IMR-90 (cell line): ENCODE data around the gene FAM98B. TPM values are rescaled to one million over a fixed set of nuclear protein-coding genes. Genes with fewer than 3 reads are reported as not detected.

ENCODE experiments used
- ATAC-seq: fragments of 200-7000 bp; cut with Tn5 transposase; 2 replicates; pipeline ENCODE4 v1.9.1; 2020; ENCODE audit warnings: low read depth, mild to moderate bottlenecking, moderate library complexity
- BruUV-seq: library from RNA; stranded (reverse); fragments of 400-500 nt; replicated peaks from 2 replicates; lab custom pipeline; 2021; lab: Mats Ljungman, UMichigan
- CTCF ChIA-PET: fragments of 300-600 bp; formaldehyde crosslinking; extraction: SDS; loops from one replicate; lab custom pipeline; 2021; ENCODE audit warnings: antibody characterized with exemption; lab: Yijun Ruan, JAX
- POLR2A ChIA-PET: fragments of 300-600 bp; sonication (Branson Sonifier 250); formaldehyde crosslinking; loops from one replicate; lab custom pipeline; 2022; ENCODE audit warnings: antibody characterized with exemption; ENCODE audit not compliant: unreplicated experiment; lab: Charles Lee
- DNase-seq: peaks from one replicate; pipeline ENCODE4 v3.0.0; 2013
- H2AFZ ChIP-seq: replicated peaks from 2 replicates; pipeline ENCODE3; 2013; ENCODE audit warnings: low read length, mild to moderate bottlenecking; ENCODE audit not compliant: poor library complexity
- H2AK5ac ChIP-seq: 2 replicates; pipeline ENCODE4 v1.6.1; 2013; ENCODE audit warnings: low read depth, low read length, inconsistent platforms
- H2AK9ac ChIP-seq: replicated peaks from 2 replicates; pipeline ENCODE3; 2013; ENCODE audit warnings: mild to moderate bottlenecking, low read depth, low read length, moderate library complexity; ENCODE audit not compliant: poor library complexity
- H2BK120ac ChIP-seq: 2 replicates; pipeline ENCODE4 v1.6.1; 2013; ENCODE audit warnings: low read depth, low read length, inconsistent platforms
- H2BK15ac ChIP-seq: 3 replicates; pipeline ENCODE4 v1.6.1; 2013; ENCODE audit warnings: low read depth, low read length, inconsistent platforms
- H2BK20ac ChIP-seq: 2 replicates; pipeline ENCODE4 v1.6.1; 2013; ENCODE audit warnings: low read depth, mild to moderate bottlenecking, inconsistent platforms, low read length, moderate library complexity
- H2BK5ac ChIP-seq: 2 replicates; pipeline ENCODE4 v1.6.1; 2013; ENCODE audit warnings: mild to moderate bottlenecking, low read depth, low read length, inconsistent platforms; ENCODE audit not compliant: poor library complexity, severe bottlenecking
- H3K14ac ChIP-seq: replicated peaks from 2 replicates; pipeline ENCODE4 v1.6.1; 2013; ENCODE audit warnings: low read depth, low read length, inconsistent platforms
- H3K18ac ChIP-seq: 2 replicates; pipeline ENCODE4 v1.6.1; 2013; ENCODE audit warnings: low read depth, low read length, control low read depth
- H3K23ac ChIP-seq: 2 replicates; pipeline ENCODE4 v1.6.1; 2013; ENCODE audit warnings: low read depth, low read length, inconsistent platforms
- H3K27ac ChIP-seq: 2 replicates; pipeline ENCODE4 v1.5.1; 2013; ENCODE audit warnings: mild to moderate bottlenecking, control low read depth, low read length; ENCODE audit not compliant: insufficient read depth
- H3K27me3 ChIP-seq: 2 replicates; pipeline ENCODE4 v1.6.1; 2013; ENCODE audit warnings: low read length; ENCODE audit not compliant: control insufficient read depth, insufficient read depth
- H3K36me3 ChIP-seq: 2 replicates; pipeline ENCODE4 v1.6.1; 2013; ENCODE audit warnings: low read length, mixed read lengths; ENCODE audit not compliant: control insufficient read depth, insufficient read depth
- H3K4ac ChIP-seq: 2 replicates; pipeline ENCODE4 v1.6.1; 2013; ENCODE audit warnings: low read depth, low read length, inconsistent platforms
- H3K4me1 ChIP-seq: 2 replicates; pipeline ENCODE4 v1.6.1; 2013; ENCODE audit warnings: low read length, mixed read lengths; ENCODE audit not compliant: control insufficient read depth, insufficient read depth
- H3K4me2 ChIP-seq: 2 replicates; pipeline ENCODE4 v1.6.1; 2013; ENCODE audit warnings: low read depth, mild to moderate bottlenecking, control low read depth, low read length, moderate library complexity
- H3K4me3 ChIP-seq: 2 replicates; pipeline ENCODE4 v1.5.1; 2013; ENCODE audit warnings: low read depth, mild to moderate bottlenecking, control low read depth, low read length, moderate library complexity; ENCODE audit not compliant: insufficient read depth
- H3K56ac ChIP-seq: 2 replicates; pipeline ENCODE4 v1.6.1; 2013; ENCODE audit warnings: low read length, inconsistent platforms; ENCODE audit not compliant: insufficient read depth; ENCODE audit errors: extremely low read depth
- H3K79me1 ChIP-seq, 2 experiments: 2 replicates each; pipeline ENCODE4 v1.6.1; 2013; ENCODE audit warnings: low read length in 2 of 2, inconsistent platforms in 1 of 2, low read depth in 1 of 2
- H3K9ac ChIP-seq: 2 replicates; pipeline ENCODE4 v1.6.1; 2013; ENCODE audit warnings: low read depth, low read length, control low read depth
- H3K9me1 ChIP-seq: 2 replicates; pipeline ENCODE4 v1.6.1; 2013; ENCODE audit warnings: low read length, inconsistent platforms; ENCODE audit not compliant: insufficient read depth
- H3K9me3 ChIP-seq: 2 replicates; pipeline ENCODE4 v1.6.1; 2013; ENCODE audit warnings: low read length; ENCODE audit not compliant: control insufficient read depth, insufficient read depth
- H4K20me1 ChIP-seq: 2 replicates; pipeline ENCODE4 v1.6.1; 2013; ENCODE audit warnings: low read length, inconsistent platforms; ENCODE audit not compliant: insufficient read depth
- H4K5ac ChIP-seq: 2 replicates; pipeline ENCODE4 v1.6.1; 2013; ENCODE audit warnings: mild to moderate bottlenecking, low read depth, low read length, control low read depth
- H4K8ac ChIP-seq, 2 experiments: 2 replicates each; pipeline ENCODE4 v1.6.1; 2013; ENCODE audit warnings: low read depth in 2 of 2, low read length in 2 of 2, control low read depth in 1 of 2, inconsistent platforms in 1 of 2
- H4K91ac ChIP-seq: 2 replicates; pipeline ENCODE4 v1.6.1; 2013; ENCODE audit warnings: low read depth, low read length, inconsistent platforms; ENCODE audit not compliant: insufficient read depth
- BHLHE40 ChIP-seq: fragments of 150-350 bp; IDR thresholded peaks from 2 replicates; pipeline ENCODE4 v1.6.1; 2016; ENCODE audit warnings: mild to moderate bottlenecking, low read depth, low read length
- ELK1 ChIP-seq: fragments of 150-350 bp; IDR thresholded peaks from 2 replicates; pipeline ENCODE4 v1.6.1; 2016; ENCODE audit warnings: low read depth, mild to moderate bottlenecking, low read length, moderate library complexity, borderline replicate concordance
- FOS ChIP-seq: fragments of 150-350 bp; IDR thresholded peaks from 2 replicates; pipeline ENCODE4 v1.6.1; 2016; ENCODE audit warnings: low read depth, low read length
- MAZ ChIP-seq: IDR thresholded peaks from 2 replicates; pipeline ENCODE4 v1.6.1; 2012; ENCODE audit warnings: low read depth, mild to moderate bottlenecking, low read length, improper control_type of control experiment, moderate library complexity, borderline replicate concordance
- MXI1 ChIP-seq: IDR thresholded peaks from 2 replicates; pipeline ENCODE4 v1.6.1; 2012; ENCODE audit warnings: low read depth, mild to moderate bottlenecking, low read length, moderate library complexity, borderline replicate concordance
- NFE2L2 ChIP-seq: fragments of 150-350 bp; IDR thresholded peaks from 2 replicates; pipeline ENCODE4 v1.6.1; 2016; ENCODE audit warnings: low read depth, mild to moderate bottlenecking, low read length
- POLR2A ChIP-seq: IDR thresholded peaks from 2 replicates; pipeline ENCODE4 v1.6.1; 2012; ENCODE audit warnings: mild to moderate bottlenecking, low read depth, low read length
- RFX5 ChIP-seq: IDR thresholded peaks from 2 replicates; pipeline ENCODE4 v1.8.0; 2012; ENCODE audit warnings: low read depth, mild to moderate bottlenecking, low read length, moderate library complexity
- SMC3 ChIP-seq: fragments of 150-350 bp; IDR thresholded peaks from 2 replicates; pipeline ENCODE4 v1.6.1; 2016; ENCODE audit warnings: low read depth, mild to moderate bottlenecking, antibody characterized with exemption, low read length, moderate library complexity
- WGBS, 2 experiments: methylation state at CpG; one replicate each; pipeline versions ENCODE4 v1.1.5 to v1.1.7; 2013; ENCODE audit warnings: missing lambda C conversion rate in 2 of 2; ENCODE audit not compliant: insufficient read length in 1 of 2; ENCODE audit errors: extremely low coverage in 2 of 2; 5-methylcytosine and 5-hydroxymethylcytosine counted together
- dilution Hi-C: fragments of 300-500 bp; cut with HindIII; formaldehyde crosslinking; loops from one replicate; pipeline ENCODE4 v1.14.3; 2018; ENCODE audit warnings: low sequenced_read_pairs; ENCODE audit not compliant: unreplicated experiment
- in situ Hi-C: fragments of 300-500 bp; cut with MboI; formaldehyde crosslinking; loops from 3 replicates; pipeline ENCODE4 v1.14.3; 2019; ENCODE audit warnings: low sequenced_read_pairs, inconsistent platforms, mixed read lengths
- intact Hi-C: fragments of 100-400 bp; cut with micrococcal nuclease; formaldehyde crosslinking; loops from 2 replicates; pipeline ENCODE4 v1.10.0; 2022
- polyA plus RNA-seq, 3 experiments: library from polyadenylated mRNA; depleted of rRNA; stranded (reverse); fragments of >200 nt; gene quantifications; 2 replicates each; pipeline ENCODE4 v1.2.3, GENCODE V29; 2012; ENCODE audit warnings: low replicate concordance in 1 of 3
- total RNA-seq: library from RNA; depleted of rRNA; stranded (reverse); fragments of >200 nt; gene quantifications from 2 replicates; pipeline ENCODE4 v1.2.3, GENCODE V29; 2012
- TF ChIP-seq, protein P1 (sequence below): conservative IDR thresholded peaks from 2 replicates; pipeline ENCODE4 v1.5.1; 2012; ENCODE audit warnings: mild to moderate bottlenecking, low read depth, low read length, improper control_type of control experiment

The FAM98B gene
- total and polyA plus RNA-seq, 2 of the 4 experiments (the other 2 are of a cell fraction) = 2.7 to 12.2 TPM

DNA sequence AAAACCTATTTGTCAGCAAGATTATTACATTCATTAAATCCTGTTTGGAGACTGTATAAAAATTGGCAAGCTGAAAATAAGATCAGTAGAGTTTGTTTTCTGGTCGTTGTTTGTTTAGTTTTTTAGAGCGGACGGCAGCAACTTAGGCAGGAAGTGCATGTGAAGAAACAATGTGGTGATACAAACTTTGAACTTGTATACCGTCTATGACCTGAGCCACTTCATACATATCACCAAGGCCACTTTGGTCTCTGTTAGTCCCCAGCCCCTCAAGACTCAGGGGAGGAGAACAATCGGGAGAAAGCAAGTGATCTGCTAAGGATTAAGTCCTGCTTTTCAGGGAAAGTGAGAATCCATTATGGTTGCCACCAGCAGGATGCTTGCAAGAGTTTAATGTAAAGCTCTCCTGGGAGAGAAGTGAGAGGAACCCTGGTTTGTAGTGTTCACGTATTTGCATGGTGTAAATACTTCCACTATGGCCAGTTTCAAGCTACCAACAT is 79.5 kb downstream of the FAM98B start:
- Histone ChIP-seq H3K79me1 (no peaks in the 10 kb centered on the region), H3K4me3 (no peak overlapping the region), H3K56ac (no peak overlapping the region), H4K8ac (no peak overlapping the region), H3K9me3 (no peaks in the 10 kb centered on the region), H3K23ac (no peak overlapping the region), H2BK15ac (no peak overlapping the region), H3K9ac (no peak overlapping the region), H2AFZ (no peak overlapping the region), H3K9me1 (peaks cover 5% of the 10 kb centered on the region; the same call in 1 of the 2 replicates), H2BK20ac (no peak overlapping the region), H4K91ac (no peak overlapping the region), H4K5ac (no peak overlapping the region), H3K14ac (no peak overlapping the region), H3K4ac (no peak overlapping the region), H3K4me1 (peaks cover 15% of the 10 kb centered on the region), H2BK5ac (no peak overlapping the region), H2AK5ac (no peak overlapping the region), H4K20me1 (no peaks in the 10 kb centered on the region), H2AK9ac (no peak overlapping the region), H3K4me2 (no peak overlapping the region), H3K27me3 (no peaks in the 10 kb centered on the region), H3K18ac (no peak overlapping the region; the same call in 1 of the 2 replicates), H2BK120ac (no peak overlapping the region), H3K27ac (no peak overlapping the region), H3K36me3 (no peaks in the 10 kb centered on the region)
- DNase-seq (no peak), ATAC-seq (no peak)
- in situ Hi-C loops (no loop called here), intact Hi-C loops (no loop called here), dilution Hi-C loops (no loop called here)
- BruUV-seq = no TSS peak
- CTCF ChIA-PET = no interaction called here
- WGBS, 2 experiments = no CpG with 5 or more reads among the region's 6 CpGs
- TF ChIP-seq FOS (no peak), MXI1 (no peak), POLR2A (no peak), SMC3 (no peak), BHLHE40 (no peak), ELK1 (no peak), MAZ (no peak), RFX5 (no peak), NFE2L2 (no peak)
- TF ChIP-seq, protein P1, sequence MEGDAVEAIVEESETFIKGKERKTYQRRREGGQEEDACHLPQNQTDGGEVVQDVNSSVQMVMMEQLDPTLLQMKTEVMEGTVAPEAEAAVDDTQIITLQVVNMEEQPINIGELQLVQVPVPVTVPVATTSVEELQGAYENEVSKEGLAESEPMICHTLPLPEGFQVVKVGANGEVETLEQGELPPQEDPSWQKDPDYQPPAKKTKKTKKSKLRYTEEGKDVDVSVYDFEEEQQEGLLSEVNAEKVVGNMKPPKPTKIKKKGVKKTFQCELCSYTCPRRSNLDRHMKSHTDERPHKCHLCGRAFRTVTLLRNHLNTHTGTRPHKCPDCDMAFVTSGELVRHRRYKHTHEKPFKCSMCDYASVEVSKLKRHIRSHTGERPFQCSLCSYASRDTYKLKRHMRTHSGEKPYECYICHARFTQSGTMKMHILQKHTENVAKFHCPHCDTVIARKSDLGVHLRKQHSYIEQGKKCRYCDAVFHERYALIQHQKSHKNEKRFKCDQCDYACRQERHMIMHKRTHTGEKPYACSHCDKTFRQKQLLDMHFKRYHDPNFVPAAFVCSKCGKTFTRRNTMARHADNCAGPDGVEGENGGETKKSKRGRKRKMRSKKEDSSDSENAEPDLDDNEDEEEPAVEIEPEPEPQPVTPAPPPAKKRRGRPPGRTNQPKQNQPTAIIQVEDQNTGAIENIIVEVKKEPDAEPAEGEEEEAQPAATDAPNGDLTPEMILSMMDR = no peak
- POLR2A ChIA-PET = no interaction called here
